H1 (cell line): Measurements from ENCODE around the gene FHDC1. TPM values are rescaled to one million over a fixed set of nuclear protein-coding genes. Genes with fewer than 3 reads are reported as not detected.

Experiments
- CBX8 ChIP-seq: fragments of 300-800, 300-1000 bp; sonication (generic); IDR thresholded peaks from 2 replicates; pipeline ENCODE4 v1.7.1; 2016; ENCODE audit warnings: low read depth, low read length, borderline replicate concordance
- FOSL1 ChIP-seq: IDR thresholded peaks from 2 replicates; pipeline ENCODE4 v1.6.1; 2011; ENCODE audit warnings: mild to moderate bottlenecking, low read depth, low read length, moderate library complexity; ENCODE audit not compliant: insufficient read depth
- KDM1A ChIP-seq: fragments of 200-600, 300-600 bp; sonication (generic); IDR thresholded peaks from 2 replicates; pipeline ENCODE4 v1.7.1; 2016; ENCODE audit warnings: mild to moderate bottlenecking, low read length, borderline replicate concordance
- SIN3A ChIP-seq, 2 experiments: IDR thresholded peaks in 1 of 2; conservative IDR thresholded peaks in 1 of 2; 2 replicates each; pipeline ENCODE4 v1.6.1; 2011 to 2012; ENCODE audit warnings: low read length in 2 of 2, improper control_type of control experiment in 1 of 2, low read depth in 1 of 2, mild to moderate bottlenecking in 1 of 2
- TAF1 ChIP-seq: IDR thresholded peaks from 2 replicates; pipeline ENCODE4 v1.6.1; 2011; ENCODE audit warnings: mild to moderate bottlenecking, low read depth, low read length
- TBP ChIP-seq: IDR thresholded peaks from 2 replicates; pipeline ENCODE4 v1.6.1; 2011; ENCODE audit warnings: low read depth, low read length, improper control_type of control experiment
- polyA plus RNA-seq, 7 experiments: library from polyadenylated mRNA; depleted of rRNA in 3 of 7; stranded (reverse) in 5 of 7; unstranded in 2 of 7; fragments of >200 nt in 5 of 7; fragments of 200-250 nt in 2 of 7; gene quantifications; 1 replicate in 5 of 7; 2 replicates in 1 of 7; 4 replicates in 1 of 7; pipeline versions ENCODE4 v1.2.1 to v1.2.3, GENCODE V29; 2011 to 2013; ENCODE audit warnings: missing spikeins in 2 of 7, mixed read lengths in 2 of 7
- total RNA-seq: library from RNA; stranded (reverse); fragmentation: NEBNext Ultra II Directional; extraction: Animal tissue kit (Norgen Biotek cat#: 25700); gene quantifications from 2 replicates; pipeline ENCODE4 v1.2.1, GENCODE V29; 2021

Gene FHDC1
- total and polyA plus RNA-seq, 2 of the 8 experiments (the other 6 are each of a cell fraction or from before 2014, with no cell fraction given) = 6.4 to 28.6 TPM

GRCh38 chr4:152919826-152920225 lies 16.3 kb upstream of the FHDC1 start (continued):
- no peak for TF ChIP-seq TAF1
- no peak for TF ChIP-seq SIN3A (conservative IDR thresholded peaks at IDR 0.05 in 1 of 2, IDR thresholded peaks at IDR 0.05 in 1 of 2; ENCODE audit: low read depth in 1 of 2, low read length in 2 of 2)
- no peak for TF ChIP-seq TBP
- TF ChIP-seq CBX8 = no peak
- no peak for TF ChIP-seq KDM1A
- TF ChIP-seq FOSL1 = no peak
